NCI-H1436 (cell line): Measurements from ENCODE around the gene SPATA31C2.
"Not testable (repeated sequence)": the region's sequence is repeated elsewhere in the genome, so short reads cannot be mapped to it uniquely, and the experiment has no call there.

ENCODE experiments used
- DNase-seq: peaks from one replicate; lab custom pipeline; 2025; lab: John Stamatoyannopoulos, UW

SPATA31C2 gene

GRCh38 chr9:88123413-88123812, 14.9 kb downstream of the SPATA31C2 start:
- not testable (repeated sequence) for DNase-seq

GRCh38 chr9:88118121-88118520, 20.2 kb downstream of the SPATA31C2 start:
- DNase-seq, result not testable (repeated sequence)

GRCh38 chr9:88114968-88115612, 23.2 kb downstream of the SPATA31C2 start:
- not testable (repeated sequence) for DNase-seq

- DNase-seq, result not testable (repeated sequence)
These were observed 23.9 kb downstream of the SPATA31C2 start for GRCh38 chr9:88114283-88114967.

GRCh38 chr9:88113156-88114130, 24.8 kb downstream of the SPATA31C2 start:
- not testable (repeated sequence) for DNase-seq

- no peak for DNase-seq
These were observed 28.2 kb downstream of the SPATA31C2 start for GRCh38 chr9:88110026-88110425.

- DNase-seq, result no peak
These were observed 29.5 kb downstream of the SPATA31C2 start for GRCh38 chr9:88108779-88109178.

- DNase-seq, result no peak
These were observed 31.8 kb downstream of the SPATA31C2 start for GRCh38 chr9:88106492-88106891.

GRCh38 chr9:88092797-88093331, 45.4 kb downstream of the SPATA31C2 start:
- no peak for DNase-seq

- DNase-seq, result no peak
These were observed 48.1 kb downstream of the SPATA31C2 start for GRCh38 chr9:88090151-88090581.

- DNase-seq, result no peak
These were observed 50.4 kb downstream of the SPATA31C2 start for GRCh38 chr9:88087906-88088305.

- no peak for DNase-seq
These were observed 52.8 kb downstream of the SPATA31C2 start for GRCh38 chr9:88085476-88085875.

GRCh38 chr9:88084357-88085183, 53.7 kb downstream of the SPATA31C2 start:
- DNase-seq, result no peak
